Upper lobe of right lung (tissue), 1 donor: ENCODE measurements around the gene JUN. TPM values are rescaled to one million over a fixed set of nuclear protein-coding genes. Genes with fewer than 3 reads are reported as not detected.

Source experiments
- ATAC-seq: fragments of 200-7000 bp; cut with Tn5 transposase; one replicate; pipeline ENCODE4 v1.9.1; 2020; ENCODE audit warnings: mild to moderate bottlenecking, moderate library complexity
- DNase-seq: peaks from one replicate; pipeline ENCODE4 v3.0.0-alpha.2; 2020
- H3K27ac ChIP-seq: fragments of 200-600 bp; one replicate; pipeline ENCODE4 v1.8.0; 2022
- H3K27me3 ChIP-seq: fragments of 200-600 bp; one replicate; pipeline ENCODE4 v1.8.0; 2022; ENCODE audit warnings: mild to moderate bottlenecking
- H3K36me3 ChIP-seq: fragments of 200-600 bp; one replicate; pipeline ENCODE4 v1.8.0; 2022
- H3K4me1 ChIP-seq: fragments of 200-600 bp; one replicate; pipeline ENCODE4 v1.8.0; 2022
- H3K4me3 ChIP-seq: fragments of 200-600 bp; one replicate; pipeline ENCODE4 v1.8.0; 2022; ENCODE audit warnings: mild to moderate bottlenecking
- H3K9me3 ChIP-seq: fragments of 200-600 bp; one replicate; pipeline ENCODE4 v1.8.0; 2022
- intact Hi-C: fragments of 100-400 bp; cut with DNase I; formaldehyde crosslinking; loops from one replicate; pipeline ENCODE4 v1.11.0; 2022
- total RNA-seq: library from RNA; stranded (reverse); fragmentation: NEBNext Ultra II Directional; extraction: Animal tissue kit (Norgen Biotek cat#: 25700); gene quantifications from one replicate; pipeline ENCODE4 v1.2.1, GENCODE V29; 2021
- TF ChIP-seq, protein P1 (sequence below): fragments of 200-600 bp; IDR thresholded peaks from one replicate; pipeline ENCODE4 v1.8.0; 2022; ENCODE audit warnings: antibody characterized with exemption
- donor health status: DM: no; HTN: yes; CAD: no; lungs with severe emphysema.

The JUN gene
- total RNA-seq, 1 donor from 2014 or later = 112 TPM

DNA sequence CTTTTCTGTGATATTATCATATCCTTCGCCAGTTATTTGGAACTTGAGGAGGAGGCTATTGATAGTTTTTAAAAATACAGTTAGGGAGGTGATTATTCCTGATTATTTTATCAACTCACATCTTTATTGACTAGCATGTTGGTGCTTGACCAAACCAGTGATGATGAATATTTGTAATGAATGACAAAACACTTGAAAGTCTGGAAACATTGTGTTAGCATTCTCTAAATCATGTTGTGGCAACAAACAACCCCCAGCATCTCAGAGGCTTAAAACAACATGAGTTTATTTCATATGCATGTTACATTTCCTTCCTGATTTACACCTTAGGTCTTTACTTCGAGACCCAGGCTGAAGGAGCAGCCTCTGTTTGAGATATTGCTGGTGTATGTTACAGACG, 10.7 kb upstream of the JUN start:
- H3K27me3 ChIP-seq = no peaks in the 10 kb centered on the region
- no peak overlapping the region for H3K4me3 ChIP-seq
- TF ChIP-seq, protein P1, sequence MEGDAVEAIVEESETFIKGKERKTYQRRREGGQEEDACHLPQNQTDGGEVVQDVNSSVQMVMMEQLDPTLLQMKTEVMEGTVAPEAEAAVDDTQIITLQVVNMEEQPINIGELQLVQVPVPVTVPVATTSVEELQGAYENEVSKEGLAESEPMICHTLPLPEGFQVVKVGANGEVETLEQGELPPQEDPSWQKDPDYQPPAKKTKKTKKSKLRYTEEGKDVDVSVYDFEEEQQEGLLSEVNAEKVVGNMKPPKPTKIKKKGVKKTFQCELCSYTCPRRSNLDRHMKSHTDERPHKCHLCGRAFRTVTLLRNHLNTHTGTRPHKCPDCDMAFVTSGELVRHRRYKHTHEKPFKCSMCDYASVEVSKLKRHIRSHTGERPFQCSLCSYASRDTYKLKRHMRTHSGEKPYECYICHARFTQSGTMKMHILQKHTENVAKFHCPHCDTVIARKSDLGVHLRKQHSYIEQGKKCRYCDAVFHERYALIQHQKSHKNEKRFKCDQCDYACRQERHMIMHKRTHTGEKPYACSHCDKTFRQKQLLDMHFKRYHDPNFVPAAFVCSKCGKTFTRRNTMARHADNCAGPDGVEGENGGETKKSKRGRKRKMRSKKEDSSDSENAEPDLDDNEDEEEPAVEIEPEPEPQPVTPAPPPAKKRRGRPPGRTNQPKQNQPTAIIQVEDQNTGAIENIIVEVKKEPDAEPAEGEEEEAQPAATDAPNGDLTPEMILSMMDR = no peak
- H3K27ac ChIP-seq = no peak overlapping the region
- ATAC-seq (no peak), DNase-seq (no peak)
- no peaks in the 10 kb centered on the region for H3K9me3 ChIP-seq
- no peaks in the 10 kb centered on the region for H3K4me1 ChIP-seq
- intact Hi-C loops = no loop called here
- no peaks in the 10 kb centered on the region for H3K36me3 ChIP-seq

DNA sequence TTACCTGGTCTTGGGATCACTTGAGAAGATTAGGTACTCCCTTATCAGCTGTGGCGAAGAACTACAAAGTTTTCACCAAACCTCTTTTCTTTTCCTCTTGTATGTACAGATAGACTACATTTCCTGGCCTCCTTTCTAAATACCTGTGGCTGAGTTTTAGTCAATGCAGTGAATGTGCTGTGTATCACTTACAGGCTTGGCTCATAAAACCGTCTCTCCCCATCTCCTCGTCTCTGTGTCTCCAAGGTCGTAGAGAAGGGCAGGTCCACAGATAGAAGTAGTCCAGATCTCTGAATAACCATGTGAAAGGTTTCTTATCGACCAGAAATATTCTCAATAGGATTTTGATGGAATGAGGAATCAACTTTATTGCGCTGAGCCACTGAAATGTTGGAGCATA, 9.0 kb upstream of the JUN start:
- TF ChIP-seq, protein P1 = no peak
- Histone ChIP-seq H3K4me1 (no peaks in the 10 kb centered on the region), H3K27ac (no peak overlapping the region), H3K27me3 (no peaks in the 10 kb centered on the region), H3K36me3 (no peaks in the 10 kb centered on the region), H3K4me3 (no peak overlapping the region), H3K9me3 (no peaks in the 10 kb centered on the region)
- ATAC-seq = no peak
- no peak for DNase-seq
- intact Hi-C loops = no loop called here

DNA sequence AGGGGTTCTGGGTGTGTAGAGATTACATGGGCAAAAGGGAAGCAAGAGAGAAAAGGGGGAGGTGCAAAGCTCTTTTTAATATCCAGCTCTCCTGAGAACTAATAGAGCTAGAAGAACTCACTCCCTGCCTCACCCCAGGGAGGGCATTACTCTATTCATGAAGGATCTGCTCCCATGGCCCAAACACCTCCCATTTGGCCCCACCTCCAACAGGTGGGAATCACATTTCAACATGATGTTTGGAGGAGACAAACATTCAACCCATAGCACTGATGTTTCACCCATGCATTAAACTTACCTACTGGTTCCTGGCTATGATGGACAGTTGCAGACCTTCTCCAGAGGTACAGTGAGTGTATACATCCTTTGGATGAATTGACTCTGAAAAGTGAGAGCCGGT, 7.3 kb upstream of the JUN start:
- Histone ChIP-seq H3K27ac (no peak overlapping the region), H3K27me3 (no peaks in the 10 kb centered on the region), H3K4me3 (no peak overlapping the region), H3K4me1 (peaks cover 5% of the 10 kb centered on the region), H3K9me3 (no peaks in the 10 kb centered on the region), H3K36me3 (no peaks in the 10 kb centered on the region)
- TF ChIP-seq, protein P1 = no peak
- ATAC-seq = no peak
- intact Hi-C loops = no loop called here
- no peak for DNase-seq

DNA sequence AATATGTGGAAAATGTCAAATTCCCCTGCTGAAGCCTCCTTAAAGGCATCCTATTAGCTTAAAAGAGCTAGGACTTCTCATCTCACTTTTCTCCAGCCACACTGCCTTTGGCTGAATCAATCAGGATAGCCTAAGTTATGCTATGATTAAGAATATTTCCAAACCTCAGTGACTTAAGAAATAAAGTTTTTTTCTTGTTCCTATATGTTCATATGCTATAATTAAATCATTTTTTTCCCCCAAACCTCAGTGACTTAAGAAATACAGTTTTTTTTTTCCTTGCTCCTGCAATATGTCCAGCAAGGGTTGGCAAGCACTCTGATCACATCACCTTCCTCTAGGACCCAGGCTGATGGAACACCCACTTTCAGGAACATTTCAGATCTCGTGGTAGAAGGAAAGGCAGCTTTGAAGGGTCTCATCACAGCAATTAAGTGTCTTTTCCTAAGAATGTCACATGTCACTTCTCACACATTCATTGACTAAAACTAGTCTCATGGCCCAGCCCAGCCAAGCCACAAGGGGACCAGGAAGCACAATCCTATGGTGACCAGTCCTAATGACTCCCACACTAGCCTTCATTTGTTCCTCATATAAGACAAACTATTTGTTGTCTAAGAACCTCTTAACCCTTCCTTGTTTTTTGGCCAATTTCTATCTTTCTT, 6.3 kb upstream of the JUN start:
- no peak overlapping the region for H3K27ac ChIP-seq
- intact Hi-C loops = loop anchor here (10.0 kb wide), 1 partner anchor 355 kb away; no protein-coding TSS in a partner anchor
- no peaks in the 10 kb centered on the region for H3K27me3 ChIP-seq
- TF ChIP-seq, protein P1 = no peak
- no peaks in the 10 kb centered on the region for H3K36me3 ChIP-seq
- no peaks in the 10 kb centered on the region for H3K9me3 ChIP-seq
- ATAC-seq = peak; percentile 53
- H3K4me1 ChIP-seq = peaks cover 11% of the 10 kb centered on the region
- H3K4me3 ChIP-seq = no peak overlapping the region
- no peak for DNase-seq

DNA sequence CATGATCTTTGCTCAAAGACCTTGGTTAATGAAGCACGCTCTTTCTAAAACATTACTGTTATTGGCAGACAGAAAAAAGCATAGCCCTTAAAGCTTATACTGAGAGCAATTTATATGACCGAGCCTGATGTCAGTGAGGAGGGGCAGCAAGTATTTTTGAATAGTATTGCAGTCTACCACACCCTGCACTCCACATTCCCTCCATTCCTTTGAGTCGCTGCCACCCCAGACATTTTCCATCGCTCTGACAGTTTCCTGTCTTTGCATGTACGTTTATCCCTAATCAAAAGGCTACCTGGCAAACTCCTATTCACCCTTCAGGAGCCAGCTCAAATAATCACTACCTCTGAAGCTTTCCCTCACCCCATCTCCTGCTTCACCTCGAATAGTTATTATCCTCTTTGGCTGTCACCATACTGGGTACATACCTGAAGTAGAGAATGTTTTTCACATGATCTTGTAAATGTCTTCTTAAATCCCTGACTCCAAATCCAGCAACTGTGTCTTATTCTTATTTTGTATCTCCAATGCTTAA, 5.5 kb upstream of the JUN start:
- H3K27ac ChIP-seq = peak overlapping the region; percentile 52
- peak; percentile 3 for ATAC-seq
- TF ChIP-seq, protein P1 = no peak
- H3K4me1 ChIP-seq = peaks cover 11% of the 10 kb centered on the region
- no peak overlapping the region for H3K4me3 ChIP-seq
- intact Hi-C loops = loop anchor here (10.0 kb wide), 1 partner anchor 355 kb away; no protein-coding TSS in a partner anchor
- no peaks in the 10 kb centered on the region for H3K9me3 ChIP-seq
- DNase-seq = no peak
- H3K27me3 ChIP-seq = no peaks in the 10 kb centered on the region
- H3K36me3 ChIP-seq = no peaks in the 10 kb centered on the region
